Keratinocyte (primary cell): ENCODE results near the gene MRTFA. TPM values are rescaled to one million over a fixed set of nuclear protein-coding genes. Genes with fewer than 3 reads are reported as not detected.

Source experiments
- DNase-seq: peaks from one replicate; pipeline ENCODE4 v3.0.0-alpha.2; 2011; ENCODE audit warnings: low read depth, missing footprints, low spot score
- FAIRE-seq: peaks from 2 replicates; lab custom pipeline; 2011; peaks lifted over from hg19 to GRCh38; lab: Jason Lieb, UNC
- H2AFZ ChIP-seq: 2 replicates; pipeline ENCODE4 v1.6.0; 2012; ENCODE audit warnings: low read length, control low read depth, inconsistent platforms; ENCODE audit not compliant: control insufficient read depth
- H3K27ac ChIP-seq: 2 replicates; pipeline ENCODE4 v1.5.1; 2011; ENCODE audit warnings: low read length; ENCODE audit not compliant: control insufficient read depth, insufficient read depth
- H3K27me3 ChIP-seq: 3 replicates; pipeline ENCODE4 v1.6.0; 2011; ENCODE audit warnings: low read length; ENCODE audit not compliant: control insufficient read depth, insufficient read depth; ENCODE audit errors: extremely low read depth
- H3K36me3 ChIP-seq, 2 experiments: 2 replicates in 1 of 2; 3 replicates in 1 of 2; pipeline ENCODE4 v1.5.1; 2011; ENCODE audit warnings: low read length in 2 of 2, mild to moderate bottlenecking in 1 of 2; ENCODE audit not compliant: control insufficient read depth in 2 of 2, insufficient read depth in 2 of 2; ENCODE audit errors: extremely low read depth in 1 of 2
- H3K4me1 ChIP-seq: 3 replicates; pipeline ENCODE4 v1.5.1; 2011; ENCODE audit warnings: low read length; ENCODE audit not compliant: control insufficient read depth, insufficient read depth; ENCODE audit errors: extremely low read depth
- H3K4me2 ChIP-seq: 3 replicates; pipeline ENCODE4 v1.6.0; 2011; ENCODE audit warnings: low read depth, low read length; ENCODE audit not compliant: control insufficient read depth, insufficient read depth; ENCODE audit errors: extremely low read depth
- H3K4me3 ChIP-seq, 3 experiments: fragments of 200-600 bp in 1 of 3; sonication (generic) in 1 of 3; 2 replicates in 2 of 3; 3 replicates in 1 of 3; pipeline ENCODE4 v1.5.1; 2011 to 2016; ENCODE audit warnings: low read length in 3 of 3, mild to moderate bottlenecking in 3 of 3, control low read depth in 2 of 3, inconsistent platforms in 1 of 3, low read depth in 1 of 3, mixed read lengths in 1 of 3, mixed run types in 1 of 3, moderate library complexity in 1 of 3; ENCODE audit not compliant: control insufficient read depth in 2 of 3, insufficient read depth in 2 of 3; ENCODE audit errors: extremely low read depth in 1 of 3
- H3K79me2 ChIP-seq: 2 replicates; pipeline ENCODE4 v1.6.0; 2012; ENCODE audit warnings: low read length; ENCODE audit not compliant: control insufficient read depth, insufficient read depth
- H3K9ac ChIP-seq: 3 replicates; pipeline ENCODE4 v1.6.0; 2011; ENCODE audit warnings: low read length; ENCODE audit not compliant: control insufficient read depth, insufficient read depth; ENCODE audit errors: extremely low read depth
- H3K9me1 ChIP-seq: 3 replicates; pipeline ENCODE4 v1.6.0; 2011; ENCODE audit warnings: low read length; ENCODE audit not compliant: control insufficient read depth, insufficient read depth; ENCODE audit errors: extremely low read depth
- H3K9me3 ChIP-seq: 2 replicates; pipeline ENCODE4 v1.5.1; 2012; ENCODE audit warnings: low read depth, low read length; ENCODE audit not compliant: control insufficient read depth
- H4K20me1 ChIP-seq: 3 replicates; pipeline ENCODE4 v1.6.0; 2011; ENCODE audit warnings: low read length; ENCODE audit not compliant: control insufficient read depth, insufficient read depth; ENCODE audit errors: extremely low read depth
- EZH2 ChIP-seq: IDR thresholded peaks from one replicate; pipeline ENCODE4 v1.6.1; 2012; ENCODE audit warnings: inconsistent platforms, mild to moderate bottlenecking, low read length, moderate library complexity
- dilution Hi-C: fragments of 300-500 bp; cut with MboI; formaldehyde crosslinking; loops from one replicate; pipeline ENCODE4 v1.7.0; 2020; ENCODE audit warnings: low sequenced_read_pairs; ENCODE audit not compliant: extremely low pct_ligation_motif_present
- polyA plus RNA-seq, 5 experiments: library from polyadenylated mRNA; depleted of rRNA in 3 of 5; stranded (reverse) in 3 of 5; stranded (forward) in 1 of 5; unstranded in 1 of 5; fragments of >200 nt; gene quantifications; 1 replicate in 1 of 5; 2 replicates in 3 of 5; 3 replicates in 1 of 5; pipeline versions ENCODE4 v1.2.1 to v1.2.3, GENCODE V29; 2011 to 2012; ENCODE audit warnings: missing spikeins in 2 of 5, low read depth in 1 of 5, low replicate concordance in 1 of 5
- TF ChIP-seq, protein P1 (sequence below), 3 experiments: IDR thresholded peaks in 1 of 3; conservative IDR thresholded peaks in 1 of 3; optimal IDR thresholded peaks in 1 of 3; 2 replicates in 2 of 3; 3 replicates in 1 of 3; pipeline versions ENCODE3 to v1.5.1; 2011; ENCODE audit warnings: low read length in 3 of 3, mild to moderate bottlenecking in 3 of 3, moderate library complexity in 2 of 3, control low read depth in 1 of 3, inconsistent platforms in 1 of 3; ENCODE audit not compliant: insufficient read depth in 2 of 3; ENCODE audit errors: extremely low read depth in 1 of 3

MRTFA gene
- polyA plus RNA-seq, 1 donor (not counting 4 experiments of a cell fraction or from before 2014, with no cell fraction given), result 6.5 TPM

GRCh38 chr22:40451210-40451609 is 185.3 kb downstream of the MRTFA start:
- dilution Hi-C loops, result no loop called here
- H3K9me1 ChIP-seq, result no peaks in the 10 kb centered on the region
- no peak overlapping the region for H3K9ac ChIP-seq
- H3K4me2 ChIP-seq, result peak overlapping the region; percentile 47
- TF ChIP-seq EZH2, result no peak
- TF ChIP-seq, protein P1, sequence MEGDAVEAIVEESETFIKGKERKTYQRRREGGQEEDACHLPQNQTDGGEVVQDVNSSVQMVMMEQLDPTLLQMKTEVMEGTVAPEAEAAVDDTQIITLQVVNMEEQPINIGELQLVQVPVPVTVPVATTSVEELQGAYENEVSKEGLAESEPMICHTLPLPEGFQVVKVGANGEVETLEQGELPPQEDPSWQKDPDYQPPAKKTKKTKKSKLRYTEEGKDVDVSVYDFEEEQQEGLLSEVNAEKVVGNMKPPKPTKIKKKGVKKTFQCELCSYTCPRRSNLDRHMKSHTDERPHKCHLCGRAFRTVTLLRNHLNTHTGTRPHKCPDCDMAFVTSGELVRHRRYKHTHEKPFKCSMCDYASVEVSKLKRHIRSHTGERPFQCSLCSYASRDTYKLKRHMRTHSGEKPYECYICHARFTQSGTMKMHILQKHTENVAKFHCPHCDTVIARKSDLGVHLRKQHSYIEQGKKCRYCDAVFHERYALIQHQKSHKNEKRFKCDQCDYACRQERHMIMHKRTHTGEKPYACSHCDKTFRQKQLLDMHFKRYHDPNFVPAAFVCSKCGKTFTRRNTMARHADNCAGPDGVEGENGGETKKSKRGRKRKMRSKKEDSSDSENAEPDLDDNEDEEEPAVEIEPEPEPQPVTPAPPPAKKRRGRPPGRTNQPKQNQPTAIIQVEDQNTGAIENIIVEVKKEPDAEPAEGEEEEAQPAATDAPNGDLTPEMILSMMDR (optimal IDR thresholded peaks at IDR 0.05 in 1 of 3, IDR thresholded peaks at IDR 0.05 in 1 of 3, conservative IDR thresholded peaks at IDR 0.05 in 1 of 3; ENCODE audit: extremely low read depth in 1 of 3, insufficient read depth in 2 of 3, low read length in 3 of 3), result no peak
- peak; percentile 78 for FAIRE-seq
- H3K27me3 ChIP-seq, result no peaks in the 10 kb centered on the region
- no peaks in the 10 kb centered on the region for H3K9me3 ChIP-seq
- H3K4me1 ChIP-seq, result peaks cover 17% of the 10 kb centered on the region
- no peak overlapping the region for H3K27ac ChIP-seq
- peaks cover 0 to 6% of the 10 kb centered on the region in 2 experiments for H3K36me3 ChIP-seq
- H2AFZ ChIP-seq, result no peak overlapping the region
- no peak overlapping the region for H3K4me3 ChIP-seq
- H3K79me2 ChIP-seq, result peaks cover 52% of the 10 kb centered on the region
- H4K20me1 ChIP-seq, result no peaks in the 10 kb centered on the region
- no peak for DNase-seq

- dilution Hi-C loops, result no loop called here
- H3K4me2 ChIP-seq, result no peak overlapping the region
- peaks cover 17% of the 10 kb centered on the region for H3K4me1 ChIP-seq
- TF ChIP-seq, protein P1 (optimal IDR thresholded peaks at IDR 0.05 in 1 of 3, IDR thresholded peaks at IDR 0.05 in 1 of 3, conservative IDR thresholded peaks at IDR 0.05 in 1 of 3; ENCODE audit: extremely low read depth in 1 of 3, insufficient read depth in 2 of 3, low read length in 3 of 3), result no peak
- no peak for TF ChIP-seq EZH2
- no peak overlapping the region for H3K4me3 ChIP-seq
- no peaks in the 10 kb centered on the region for H3K9me3 ChIP-seq
- H3K27me3 ChIP-seq, result no peaks in the 10 kb centered on the region
- no peaks in the 10 kb centered on the region for H3K9me1 ChIP-seq
- no peaks in the 10 kb centered on the region for H4K20me1 ChIP-seq
- no peak for FAIRE-seq
- no peak overlapping the region for H3K9ac ChIP-seq
- H3K27ac ChIP-seq, result no peak overlapping the region
- no peak for DNase-seq
- H2AFZ ChIP-seq, result no peak overlapping the region
- H3K36me3 ChIP-seq, result peaks cover 0 to 7% of the 10 kb centered on the region in 2 experiments
- H3K79me2 ChIP-seq, result peaks cover 51% of the 10 kb centered on the region
These were observed 185.9 kb downstream of the MRTFA start for GRCh38 chr22:40450616-40451015.
